IMR-90 (cell line): ENCODE measurements around the gene ENPP7. TPM values are rescaled to one million over a fixed set of nuclear protein-coding genes. Genes with fewer than 3 reads are reported as not detected.

Experiments used
- ATAC-seq: fragments of 200-7000 bp; cut with Tn5 transposase; 2 replicates; pipeline ENCODE4 v1.9.1; 2020; ENCODE audit warnings: low read depth, mild to moderate bottlenecking, moderate library complexity
- BruUV-seq: library from RNA; stranded (reverse); fragments of 400-500 nt; replicated peaks from 2 replicates; lab custom pipeline; 2021; lab: Mats Ljungman, UMichigan
- CTCF ChIA-PET: fragments of 300-600 bp; formaldehyde crosslinking; extraction: SDS; loops from one replicate; lab custom pipeline; 2021; ENCODE audit warnings: antibody characterized with exemption; lab: Yijun Ruan, JAX
- POLR2A ChIA-PET: fragments of 300-600 bp; sonication (Branson Sonifier 250); formaldehyde crosslinking; loops from one replicate; lab custom pipeline; 2022; ENCODE audit warnings: antibody characterized with exemption; ENCODE audit not compliant: unreplicated experiment; lab: Charles Lee
- DNase-seq: peaks from one replicate; pipeline ENCODE4 v3.0.0; 2013
- H2AFZ ChIP-seq: replicated peaks from 2 replicates; pipeline ENCODE3; 2013; ENCODE audit warnings: low read length, mild to moderate bottlenecking; ENCODE audit not compliant: poor library complexity
- H2AK5ac ChIP-seq: 2 replicates; pipeline ENCODE4 v1.6.1; 2013; ENCODE audit warnings: low read depth, low read length, inconsistent platforms
- H2AK9ac ChIP-seq: replicated peaks from 2 replicates; pipeline ENCODE3; 2013; ENCODE audit warnings: mild to moderate bottlenecking, low read depth, low read length, moderate library complexity; ENCODE audit not compliant: poor library complexity
- H2BK120ac ChIP-seq: 2 replicates; pipeline ENCODE4 v1.6.1; 2013; ENCODE audit warnings: low read depth, low read length, inconsistent platforms
- H2BK15ac ChIP-seq: 3 replicates; pipeline ENCODE4 v1.6.1; 2013; ENCODE audit warnings: low read depth, low read length, inconsistent platforms
- H2BK20ac ChIP-seq: 2 replicates; pipeline ENCODE4 v1.6.1; 2013; ENCODE audit warnings: low read depth, mild to moderate bottlenecking, inconsistent platforms, low read length, moderate library complexity
- H2BK5ac ChIP-seq: 2 replicates; pipeline ENCODE4 v1.6.1; 2013; ENCODE audit warnings: mild to moderate bottlenecking, low read depth, low read length, inconsistent platforms; ENCODE audit not compliant: poor library complexity, severe bottlenecking
- H3K14ac ChIP-seq: replicated peaks from 2 replicates; pipeline ENCODE4 v1.6.1; 2013; ENCODE audit warnings: low read depth, low read length, inconsistent platforms
- H3K18ac ChIP-seq: 2 replicates; pipeline ENCODE4 v1.6.1; 2013; ENCODE audit warnings: low read depth, low read length, control low read depth
- H3K23ac ChIP-seq: 2 replicates; pipeline ENCODE4 v1.6.1; 2013; ENCODE audit warnings: low read depth, low read length, inconsistent platforms
- H3K27ac ChIP-seq: 2 replicates; pipeline ENCODE4 v1.5.1; 2013; ENCODE audit warnings: mild to moderate bottlenecking, control low read depth, low read length; ENCODE audit not compliant: insufficient read depth
- H3K27me3 ChIP-seq: 2 replicates; pipeline ENCODE4 v1.6.1; 2013; ENCODE audit warnings: low read length; ENCODE audit not compliant: control insufficient read depth, insufficient read depth
- H3K36me3 ChIP-seq: 2 replicates; pipeline ENCODE4 v1.6.1; 2013; ENCODE audit warnings: low read length, mixed read lengths; ENCODE audit not compliant: control insufficient read depth, insufficient read depth
- H3K4ac ChIP-seq: 2 replicates; pipeline ENCODE4 v1.6.1; 2013; ENCODE audit warnings: low read depth, low read length, inconsistent platforms
- H3K4me1 ChIP-seq: 2 replicates; pipeline ENCODE4 v1.6.1; 2013; ENCODE audit warnings: low read length, mixed read lengths; ENCODE audit not compliant: control insufficient read depth, insufficient read depth
- H3K4me2 ChIP-seq: 2 replicates; pipeline ENCODE4 v1.6.1; 2013; ENCODE audit warnings: low read depth, mild to moderate bottlenecking, control low read depth, low read length, moderate library complexity
- H3K4me3 ChIP-seq: 2 replicates; pipeline ENCODE4 v1.5.1; 2013; ENCODE audit warnings: low read depth, mild to moderate bottlenecking, control low read depth, low read length, moderate library complexity; ENCODE audit not compliant: insufficient read depth
- H3K56ac ChIP-seq: 2 replicates; pipeline ENCODE4 v1.6.1; 2013; ENCODE audit warnings: low read length, inconsistent platforms; ENCODE audit not compliant: insufficient read depth; ENCODE audit errors: extremely low read depth
- H3K79me1 ChIP-seq, 2 experiments: 2 replicates each; pipeline ENCODE4 v1.6.1; 2013; ENCODE audit warnings: low read length in 2 of 2, inconsistent platforms in 1 of 2, low read depth in 1 of 2
- H3K9ac ChIP-seq: 2 replicates; pipeline ENCODE4 v1.6.1; 2013; ENCODE audit warnings: low read depth, low read length, control low read depth
- H3K9me1 ChIP-seq: 2 replicates; pipeline ENCODE4 v1.6.1; 2013; ENCODE audit warnings: low read length, inconsistent platforms; ENCODE audit not compliant: insufficient read depth
- H3K9me3 ChIP-seq: 2 replicates; pipeline ENCODE4 v1.6.1; 2013; ENCODE audit warnings: low read length; ENCODE audit not compliant: control insufficient read depth, insufficient read depth
- H4K20me1 ChIP-seq: 2 replicates; pipeline ENCODE4 v1.6.1; 2013; ENCODE audit warnings: low read length, inconsistent platforms; ENCODE audit not compliant: insufficient read depth
- H4K5ac ChIP-seq: 2 replicates; pipeline ENCODE4 v1.6.1; 2013; ENCODE audit warnings: mild to moderate bottlenecking, low read depth, low read length, control low read depth
- H4K8ac ChIP-seq, 2 experiments: 2 replicates each; pipeline ENCODE4 v1.6.1; 2013; ENCODE audit warnings: low read depth in 2 of 2, low read length in 2 of 2, control low read depth in 1 of 2, inconsistent platforms in 1 of 2
- H4K91ac ChIP-seq: 2 replicates; pipeline ENCODE4 v1.6.1; 2013; ENCODE audit warnings: low read depth, low read length, inconsistent platforms; ENCODE audit not compliant: insufficient read depth
- ELK1 ChIP-seq: fragments of 150-350 bp; IDR thresholded peaks from 2 replicates; pipeline ENCODE4 v1.6.1; 2016; ENCODE audit warnings: low read depth, mild to moderate bottlenecking, low read length, moderate library complexity, borderline replicate concordance
- WGBS, 2 experiments: methylation state at CpG; one replicate each; pipeline versions ENCODE4 v1.1.5 to v1.1.7; 2013; ENCODE audit warnings: missing lambda C conversion rate in 2 of 2; ENCODE audit not compliant: insufficient read length in 1 of 2; ENCODE audit errors: extremely low coverage in 2 of 2; 5-methylcytosine and 5-hydroxymethylcytosine counted together
- dilution Hi-C: fragments of 300-500 bp; cut with HindIII; formaldehyde crosslinking; loops from one replicate; pipeline ENCODE4 v1.14.3; 2018; ENCODE audit warnings: low sequenced_read_pairs; ENCODE audit not compliant: unreplicated experiment
- in situ Hi-C: fragments of 300-500 bp; cut with MboI; formaldehyde crosslinking; loops from 3 replicates; pipeline ENCODE4 v1.14.3; 2019; ENCODE audit warnings: low sequenced_read_pairs, inconsistent platforms, mixed read lengths
- intact Hi-C: fragments of 100-400 bp; cut with micrococcal nuclease; formaldehyde crosslinking; loops from 2 replicates; pipeline ENCODE4 v1.10.0; 2022
- polyA plus RNA-seq, 3 experiments: library from polyadenylated mRNA; depleted of rRNA; stranded (reverse); fragments of >200 nt; gene quantifications; 2 replicates each; pipeline ENCODE4 v1.2.3, GENCODE V29; 2012; ENCODE audit warnings: low replicate concordance in 1 of 3
- total RNA-seq: library from RNA; depleted of rRNA; stranded (reverse); fragments of >200 nt; gene quantifications from 2 replicates; pipeline ENCODE4 v1.2.3, GENCODE V29; 2012

ENPP7 gene
- total and polyA plus RNA-seq, 2 of the 4 experiments (the other 2 are of a cell fraction), result not detected

- Histone ChIP-seq H2BK120ac (no peak overlapping the region), H3K14ac (no peak overlapping the region), H4K5ac (no peak overlapping the region), H3K56ac (no peak overlapping the region), H3K27me3 (peaks cover 2% of the 10 kb centered on the region; the same call in 1 of the 2 replicates), H4K91ac (no peak overlapping the region), H2BK5ac (no peak overlapping the region), H3K79me1 (no peaks in the 10 kb centered on the region), H3K4me1 (no peaks in the 10 kb centered on the region), H3K27ac (no peak overlapping the region), H3K4me3 (no peak overlapping the region), H3K36me3 (no peaks in the 10 kb centered on the region), H3K9me3 (no peaks in the 10 kb centered on the region), H2BK15ac (no peak overlapping the region), H3K18ac (no peak overlapping the region), H2BK20ac (no peak overlapping the region), H4K20me1 (no peaks in the 10 kb centered on the region), H3K4ac (no peak overlapping the region), H2AK5ac (no peak overlapping the region), H4K8ac (no peak overlapping the region), H3K9me1 (peaks cover 3% of the 10 kb centered on the region; the same call in 1 of the 2 replicates), H3K9ac (no peak overlapping the region), H3K23ac (no peak overlapping the region), H3K4me2 (no peak overlapping the region), H2AFZ (no peak overlapping the region), H2AK9ac (no peak overlapping the region)
- CTCF ChIA-PET, result no interaction called here
- ATAC-seq (no peak), DNase-seq (no peak)
- no TSS peak for BruUV-seq
- in situ Hi-C loops (no loop called here), dilution Hi-C loops (no loop called here), intact Hi-C loops (no loop called here)
- POLR2A ChIA-PET, result no interaction called here
- TF ChIP-seq ELK1, result no peak
- no CpG with 5 or more reads among the region's 5 CpGs for WGBS, 2 experiments
These were observed 340 bp upstream of the ENPP7 start for GRCh38 chr17:79730437-79730768.
